ENCODE measurements around the gene PIMREG.

GRCh38 chr17:6467567-6467966, 23.3 kb downstream of the PIMREG start:
- no peak for TF ChIP-seq EZH2 (IDR thresholded peaks at IDR 0.05; ENCODE audit: insufficient read depth, poor library complexity, severe bottlenecking)
- TF ChIP-seq EZH2phosphoT487 (IDR thresholded peaks at IDR 0.05; ENCODE audit: insufficient read depth, low read depth): no peak
